K562 (cell line): ENCODE results near the gene WDR17. TPM values are rescaled to one million over a fixed set of nuclear protein-coding genes. Genes with fewer than 3 reads are reported as not detected.

Experiments
- ARNT ChIP-seq, 2 experiments: fragments of 450-650 bp; IDR thresholded peaks; 2 replicates each; pipeline ENCODE4 v1.6.1; 2016; ENCODE audit warnings: mild to moderate bottlenecking in 1 of 2
- EGR1 ChIP-seq: fragments of 450-650 bp; conservative IDR thresholded peaks from 2 replicates; pipeline ENCODE4 v1.6.1; 2017; ENCODE audit warnings: mild to moderate bottlenecking
- GABPB2 ChIP-seq: fragments of 250-450 bp; sonication (Bioruptor Pico); conservative IDR thresholded peaks from 2 replicates; pipeline ENCODE4 v1.5.1; 2021; ENCODE audit warnings: mild to moderate bottlenecking
- MCM5 ChIP-seq: fragments of 450-650 bp; IDR thresholded peaks from 2 replicates; pipeline ENCODE4 v1.6.1; 2016; ENCODE audit warnings: low read depth
- PRDM10 ChIP-seq: fragments of 450-650 bp; IDR thresholded peaks from 2 replicates; pipeline ENCODE4 v1.6.1; 2018; ENCODE audit not compliant: partially characterized antibody
- TRIM25 ChIP-seq: fragments of 450-650 bp; IDR thresholded peaks from 2 replicates; pipeline ENCODE4 v1.7.0; 2016; ENCODE audit warnings: borderline replicate concordance
- ZBTB2 ChIP-seq: fragments of 450-650 bp; IDR thresholded peaks from 2 replicates; pipeline ENCODE4 v1.6.1; 2016; ENCODE audit warnings: antibody characterized with exemption
- ZBTB40 ChIP-seq, 2 experiments: fragments of 450-650 bp in 1 of 2; sonication (generic) in 1 of 2; formaldehyde crosslinking in 1 of 2; IDR thresholded peaks; 2 replicates each; pipeline versions ENCODE4 v1.7.1 to v1.9.0; 2016 to 2022; ENCODE audit warnings: inconsistent platforms in 1 of 2, mild to moderate bottlenecking in 1 of 2, missing genetic modification reagents in 1 of 2
- polyA plus RNA-seq, 8 experiments: library from polyadenylated mRNA; depleted of rRNA in 4 of 8; stranded (reverse) in 5 of 8; unstranded in 3 of 8; fragments of >200 nt; fragmentation: Nextera tagmentation in 2 of 8; fragmentation: Illumina TruSeq in 1 of 8; extraction: Ambion mirVana in 2 of 8; extraction: Trizol in 1 of 8; gene quantifications; 2 replicates each; pipeline versions ENCODE4 v1.2.1 to v1.2.3, GENCODE V29; 2011 to 2014; ENCODE audit warnings: inconsistent platforms in 1 of 8, missing spikeins in 1 of 8
- total RNA-seq, 7 experiments: library from RNA; depleted of rRNA in 6 of 7; stranded (reverse); fragments of >200 nt in 6 of 7; fragmentation: Illumina TruSeq in 2 of 7; extraction: Trizol in 2 of 7; gene quantifications; 2 replicates each; pipeline versions ENCODE4 v1.2.1 to v1.2.3, GENCODE V29; 2011 to 2021; ENCODE audit warnings: low replicate concordance in 1 of 7

Gene WDR17
- total and polyA plus RNA-seq, 9 of the 15 experiments (the other 6 are each of a cell fraction or from before 2014, with no cell fraction given) = 0.04 to 0.07 TPM; not detected in 7

GRCh38 chr4:176195184-176195978 is 129.7 kb downstream of the WDR17 start, which contains the start of gene SPATA4 (continued):
- TF ChIP-seq ZBTB40 (IDR thresholded peaks at IDR 0.05) (no peak), ZBTB40 (CRISPR knock-in tag; IDR thresholded peaks at IDR 0.05) (no peak), MCM5 (no peak), ARNT (IDR thresholded peaks at IDR 0.05) (no peak), GABPB2 (CRISPR knock-in tag) (no peak), PRDM10 (no peak), ZBTB2 (peak; percentile 74; the same call in 1 of the 2 replicates), TRIM25 (no peak), EGR1 (no peak)
